ENCODE measurements around the gene CDY1.
"Not testable (repeated sequence)": the region's sequence is repeated elsewhere in the genome, so short reads cannot be mapped to it uniquely, and the experiment has no call there.

Gene CDY1

GRCh38 chrY:25630383-25631112, 8.6 kb downstream of the CDY1 start:
- H4K8ac ChIP-seq (ENCODE audit: low read length): not testable (repeated sequence)
- WGBS: no CpG with 5 or more reads among the region's 4 CpGs

GRCh38 chrY:25639852-25640251, 17.9 kb downstream of the CDY1 start:
- not testable (repeated sequence) for H4K91ac ChIP-seq (ENCODE audit: low read length); H3K79me1 ChIP-seq (replicated peaks; ENCODE audit: low read length, poor library complexity, severe bottlenecking); H3K36me3 ChIP-seq (ENCODE audit: control insufficient read depth in 1 of 2, insufficient read depth in 2 of 2, low read depth in 1 of 2, low read length in 2 of 2); H3K18ac ChIP-seq (ENCODE audit: low read depth in 1 of 2, low read length in 2 of 2); H3K23ac ChIP-seq (ENCODE audit: low read length in 2 of 2); H3K27ac ChIP-seq (ENCODE audit: low read length, poor library complexity, severe bottlenecking); DNase-seq; H2BK5ac ChIP-seq (ENCODE audit: low read depth, low read length, poor library complexity, severe bottlenecking); H3K4me2 ChIP-seq (ENCODE audit: low read length, poor library complexity, severe bottlenecking); H3K4me1 ChIP-seq (ENCODE audit: control insufficient read depth, insufficient read depth, low read depth, low read length); H3K9me3 ChIP-seq (ENCODE audit: control insufficient read depth, low read length); H2AK5ac ChIP-seq (ENCODE audit: low read length, severe bottlenecking); H3K27me3 ChIP-seq (ENCODE audit: control insufficient read depth in 1 of 2, insufficient read depth in 1 of 2, low read length in 2 of 2); H2BK12ac ChIP-seq (ENCODE audit: low read length in 2 of 2); H2AFZ ChIP-seq (ENCODE audit: low read depth, low read length); H4K8ac ChIP-seq (ENCODE audit: low read length); H2BK120ac ChIP-seq (ENCODE audit: low read depth, low read length); H3K4ac ChIP-seq (ENCODE audit: low read depth in 1 of 2, low read length in 2 of 2); H2BK15ac ChIP-seq (ENCODE audit: low read depth, poor library complexity, severe bottlenecking); H3K9ac ChIP-seq (ENCODE audit: low read length); H3K4me3 ChIP-seq (ENCODE audit: insufficient read depth in 1 of 2, low read depth in 1 of 2, low read length in 2 of 2); H3K14ac ChIP-seq (ENCODE audit: low read length in 2 of 2)
- WGBS: no CpG with 5 or more reads among the region's 3 CpGs

More at GRCh38 chrY:25630383-25631112, 8.6 kb downstream of the CDY1 start:
- not testable (repeated sequence) for H3K79me1 ChIP-seq (replicated peaks; ENCODE audit: low read length, poor library complexity, severe bottlenecking); H2BK5ac ChIP-seq (ENCODE audit: low read depth, low read length, poor library complexity, severe bottlenecking); H2BK15ac ChIP-seq (ENCODE audit: low read depth, poor library complexity, severe bottlenecking); H2AFZ ChIP-seq (ENCODE audit: low read depth, low read length); H3K9ac ChIP-seq (ENCODE audit: low read length); H3K4me2 ChIP-seq (ENCODE audit: low read length, poor library complexity, severe bottlenecking); H3K18ac ChIP-seq (ENCODE audit: low read depth in 1 of 2, low read length in 2 of 2); H3K9me3 ChIP-seq (ENCODE audit: control insufficient read depth, low read length); H2BK120ac ChIP-seq (ENCODE audit: low read depth, low read length); H3K23ac ChIP-seq (ENCODE audit: low read length in 2 of 2); DNase-seq; H3K14ac ChIP-seq (ENCODE audit: low read length in 2 of 2); H3K36me3 ChIP-seq (ENCODE audit: control insufficient read depth in 1 of 2, insufficient read depth in 2 of 2, low read depth in 1 of 2, low read length in 2 of 2); H3K4me1 ChIP-seq (ENCODE audit: control insufficient read depth, insufficient read depth, low read depth, low read length); H2BK12ac ChIP-seq (ENCODE audit: low read length in 2 of 2); H3K27ac ChIP-seq (ENCODE audit: low read length, poor library complexity, severe bottlenecking); H3K27me3 ChIP-seq (ENCODE audit: control insufficient read depth in 1 of 2, insufficient read depth in 1 of 2, low read length in 2 of 2); H3K4me3 ChIP-seq (ENCODE audit: insufficient read depth in 1 of 2, low read depth in 1 of 2, low read length in 2 of 2); H3K4ac ChIP-seq (ENCODE audit: low read depth in 1 of 2, low read length in 2 of 2); H2AK5ac ChIP-seq (ENCODE audit: low read length, severe bottlenecking); H4K91ac ChIP-seq (ENCODE audit: low read length)

DNA sequence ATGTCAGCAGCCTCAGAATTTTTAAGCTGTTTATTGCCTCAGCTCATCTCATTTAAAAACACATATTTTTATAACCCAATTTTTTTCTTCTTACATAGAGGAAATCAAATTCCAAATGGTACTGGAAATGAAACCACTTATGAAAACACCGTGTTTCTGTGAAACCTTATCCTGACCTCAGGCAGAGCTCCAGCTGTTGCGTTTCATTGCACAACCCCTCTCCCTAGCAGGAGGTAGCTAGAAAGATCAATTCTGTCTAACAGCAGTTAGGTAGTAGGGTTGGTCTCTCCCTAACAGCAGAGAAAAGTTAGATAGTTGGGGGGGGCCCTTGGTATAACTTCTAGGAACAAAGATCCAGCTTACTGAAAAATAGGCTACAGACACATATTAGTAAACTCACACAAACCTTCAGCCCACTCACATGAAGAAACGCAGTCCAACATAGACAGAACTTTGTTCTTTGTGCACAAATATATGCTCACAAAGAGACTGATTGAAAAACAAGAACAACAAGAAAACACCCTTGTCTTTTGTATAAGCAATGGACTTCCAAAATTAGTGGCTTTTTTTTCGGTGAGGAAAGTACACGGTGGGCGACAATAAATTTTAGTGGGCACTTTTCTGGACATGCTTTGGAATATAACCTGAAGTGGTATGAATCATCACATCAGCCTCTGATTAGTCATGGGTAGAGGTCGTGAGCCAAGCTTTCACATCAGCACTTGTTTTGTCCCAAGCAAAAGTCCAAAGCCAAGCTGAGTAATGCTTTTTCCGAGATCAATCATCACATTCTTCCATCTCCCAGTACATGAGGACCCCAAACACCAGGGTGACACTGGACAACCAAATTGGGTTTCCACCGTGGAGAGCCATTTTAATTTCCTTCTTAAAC, 21.4 kb downstream of the CDY1 start:
- H3K79me1 ChIP-seq (replicated peaks; ENCODE audit: low read length, poor library complexity, severe bottlenecking); H2BK5ac ChIP-seq (ENCODE audit: low read depth, low read length, poor library complexity, severe bottlenecking); H4K91ac ChIP-seq (ENCODE audit: low read length); H3K9ac ChIP-seq (ENCODE audit: low read length); H3K4me2 ChIP-seq (ENCODE audit: low read length, poor library complexity, severe bottlenecking); H3K18ac ChIP-seq (ENCODE audit: low read depth in 1 of 2, low read length in 2 of 2); H2AK5ac ChIP-seq (ENCODE audit: low read length, severe bottlenecking); DNase-seq; H3K9me3 ChIP-seq (ENCODE audit: control insufficient read depth, low read length); H3K36me3 ChIP-seq (ENCODE audit: control insufficient read depth in 1 of 2, insufficient read depth in 2 of 2, low read depth in 1 of 2, low read length in 2 of 2); H3K14ac ChIP-seq (ENCODE audit: low read length in 2 of 2); H2BK120ac ChIP-seq (ENCODE audit: low read depth, low read length); H3K4me1 ChIP-seq (ENCODE audit: control insufficient read depth, insufficient read depth, low read depth, low read length); H3K4ac ChIP-seq (ENCODE audit: low read depth in 1 of 2, low read length in 2 of 2); H2BK15ac ChIP-seq (ENCODE audit: low read depth, poor library complexity, severe bottlenecking); H2BK12ac ChIP-seq (ENCODE audit: low read length in 2 of 2); H4K8ac ChIP-seq (ENCODE audit: low read length); H3K4me3 ChIP-seq (ENCODE audit: insufficient read depth in 1 of 2, low read depth in 1 of 2, low read length in 2 of 2); H3K27me3 ChIP-seq (ENCODE audit: control insufficient read depth in 1 of 2, insufficient read depth in 1 of 2, low read length in 2 of 2); H3K27ac ChIP-seq (ENCODE audit: low read length, poor library complexity, severe bottlenecking); H3K23ac ChIP-seq (ENCODE audit: low read length in 2 of 2); H2AFZ ChIP-seq (ENCODE audit: low read depth, low read length): not testable (repeated sequence)
- no CpG with 5 or more reads among the region's 9 CpGs for WGBS
